ENCODE measurements around the gene UGT2A2. TPM values are rescaled to one million over a fixed set of nuclear protein-coding genes. Genes with fewer than 3 reads are reported as not detected.
"Not testable (repeated sequence)": the region's sequence is repeated elsewhere in the genome, so short reads cannot be mapped to it uniquely, and the experiment has no call there.

The UGT2A2 gene
- not detected for total RNA-seq

DNA sequence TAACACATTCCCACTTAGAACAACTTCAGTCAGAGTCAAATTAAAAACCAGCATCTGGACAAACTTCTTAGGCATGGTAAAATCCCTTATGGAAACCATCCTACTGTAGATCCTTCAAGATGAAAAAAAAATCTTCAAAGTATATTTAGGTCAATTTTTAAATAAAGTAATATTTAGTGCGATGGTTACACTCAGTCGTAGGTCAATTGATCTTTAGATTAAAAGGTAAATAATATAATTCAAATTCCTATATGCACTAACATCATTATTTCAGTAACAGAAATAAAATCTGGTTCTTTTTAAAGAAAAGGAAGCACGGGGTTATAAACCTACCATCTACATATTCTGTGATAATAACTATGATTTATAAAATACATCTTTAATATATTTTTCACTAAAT lies at the start of gene UGT2A2:
TSS of gene UGT2A2 (minus strand) at position 101 of the 400 bp plus-strand sequence. CDS start at position 99, 2 bp downstream.
- no peak for ATAC-seq

DNA sequence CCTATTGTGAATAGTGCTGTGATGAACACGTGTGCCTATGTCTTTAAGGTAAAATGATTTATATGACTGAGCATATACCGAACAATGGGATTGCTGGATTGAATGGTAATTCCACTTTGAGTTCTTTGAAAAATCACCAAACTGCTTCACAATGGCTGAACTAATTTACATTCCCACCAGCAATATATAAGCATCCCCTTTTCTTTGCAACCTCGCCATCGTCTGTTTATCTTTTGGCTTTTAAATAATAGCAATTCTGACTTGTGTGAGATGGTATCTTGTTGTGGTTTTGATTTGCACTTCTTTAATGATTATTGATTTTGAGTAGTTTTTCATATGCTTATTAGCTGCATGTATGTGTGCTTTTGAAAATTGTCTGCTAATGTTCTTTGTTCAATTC lies 45.4 kb upstream of the UGT2A2 start:
- no peak for ATAC-seq

DNA sequence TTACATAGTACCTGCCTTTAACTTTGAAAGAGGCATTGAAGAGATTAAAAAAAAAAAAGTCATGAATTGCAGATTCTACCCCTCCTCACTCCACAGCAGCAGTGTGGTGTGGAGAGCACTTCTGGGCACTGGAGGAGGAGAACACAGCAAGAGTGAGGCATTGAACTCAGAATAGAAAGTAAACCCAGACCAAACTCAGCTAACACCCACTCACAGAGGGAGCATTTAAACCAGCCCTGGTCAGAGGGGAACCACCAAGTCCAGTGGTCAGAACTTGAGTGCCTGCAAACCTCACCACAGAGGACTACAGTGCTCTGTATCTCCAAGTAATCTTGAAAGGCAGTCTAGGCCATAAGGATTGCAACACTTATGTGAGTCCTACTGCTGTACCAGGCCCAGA lies 29.2 kb upstream of the UGT2A2 start:
- no peak for ATAC-seq

DNA sequence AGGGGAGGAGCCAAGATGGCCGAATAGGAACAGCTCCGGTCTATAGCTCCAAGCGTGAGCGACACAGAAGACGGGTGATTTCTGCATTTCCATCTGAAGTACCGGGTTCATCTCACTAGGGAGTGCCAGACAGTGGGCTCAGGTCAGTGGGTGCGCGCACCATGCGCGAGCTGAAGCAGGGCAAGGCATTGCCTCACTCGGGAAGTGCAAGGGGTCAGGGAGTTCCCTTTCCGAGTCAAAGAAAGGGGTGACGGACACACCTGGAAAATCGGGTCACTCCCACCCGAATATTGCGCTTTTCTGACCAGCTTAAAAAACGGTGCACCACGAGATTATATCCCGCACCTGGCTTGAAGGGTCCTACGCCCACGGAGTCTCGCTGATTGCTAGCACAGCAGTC lies 24.6 kb upstream of the UGT2A2 start:
- not testable (repeated sequence) for ATAC-seq

DNA sequence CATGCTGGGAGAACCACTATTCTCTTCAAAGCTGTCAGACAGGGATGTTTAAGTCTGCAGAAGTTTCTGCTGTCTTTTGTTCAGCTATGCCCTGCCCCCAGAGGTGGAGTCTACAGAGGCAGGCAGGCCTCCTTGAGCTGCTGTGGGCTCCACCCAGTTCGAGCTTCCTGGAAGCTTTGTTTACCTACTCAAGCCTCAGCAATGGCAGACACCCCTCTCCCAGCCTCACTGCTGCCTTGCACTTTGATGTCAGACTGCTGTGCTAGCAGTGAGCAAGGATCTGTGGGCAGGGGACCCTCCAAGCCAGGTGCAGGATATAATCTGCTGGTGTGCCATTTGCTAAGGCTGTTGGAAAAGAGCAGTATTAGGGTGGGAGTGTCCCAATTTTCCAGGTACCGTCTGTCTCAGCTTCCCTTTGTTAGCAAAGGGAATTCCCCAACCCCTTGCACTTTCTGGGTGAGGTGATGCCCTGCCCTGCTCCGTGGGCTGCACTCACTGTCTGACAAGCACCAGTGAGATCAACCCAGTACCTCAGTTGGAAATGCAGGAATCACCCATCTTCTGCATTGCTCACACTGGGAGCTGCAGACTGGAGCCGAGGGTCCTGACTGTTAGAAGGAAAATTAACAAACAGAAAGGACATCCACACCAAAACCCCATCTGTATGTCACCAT lies 21.8 kb upstream of the UGT2A2 start:
- not testable (repeated sequence) for ATAC-seq

DNA sequence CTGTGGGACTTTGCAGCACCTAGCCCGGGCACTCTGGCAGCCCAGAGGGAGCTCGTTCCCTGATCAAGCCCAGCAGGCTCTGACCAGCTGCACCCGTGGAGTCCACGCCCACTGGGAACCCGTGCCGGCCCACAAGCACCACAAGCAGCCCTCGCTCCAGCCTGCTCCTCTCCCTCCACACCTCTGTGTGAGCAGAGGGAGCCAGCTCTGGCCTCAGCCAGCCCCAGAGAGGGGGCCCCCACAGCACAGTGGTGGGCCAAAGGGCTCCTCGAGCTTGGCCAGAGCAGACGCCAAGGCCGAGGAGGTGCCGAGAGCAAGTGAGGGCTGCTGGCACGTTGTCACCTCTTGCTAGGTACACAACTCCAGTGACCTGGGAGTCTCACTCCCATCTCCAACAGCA lies 18.7 kb upstream of the UGT2A2 start:
- ATAC-seq, result no peak

DNA sequence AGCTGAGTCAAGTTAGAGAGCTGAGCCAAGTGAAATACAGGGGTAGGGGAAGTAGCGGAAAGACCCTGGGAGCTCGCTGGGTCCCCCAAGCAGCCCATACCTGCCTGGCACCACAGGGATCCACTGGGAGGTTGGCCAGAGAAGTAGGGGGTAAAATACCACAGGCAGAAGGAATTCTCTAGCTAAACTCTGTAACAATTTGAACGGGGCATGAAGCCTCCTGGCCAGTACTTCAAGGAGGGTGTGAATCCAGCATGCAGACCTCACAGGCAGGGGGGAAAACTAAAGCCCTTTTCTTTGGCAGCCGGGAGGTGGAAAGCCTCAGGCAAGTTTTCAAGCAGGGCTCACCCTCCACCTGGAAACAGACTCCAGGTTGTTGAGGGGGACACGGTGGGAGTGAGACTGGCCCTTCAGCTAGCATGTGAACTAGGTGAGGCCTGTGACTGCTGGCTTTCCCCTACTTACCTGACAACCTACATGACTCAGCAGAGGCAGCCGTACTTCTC lies 17.3 kb upstream of the UGT2A2 start:
- no peak for ATAC-seq

DNA sequence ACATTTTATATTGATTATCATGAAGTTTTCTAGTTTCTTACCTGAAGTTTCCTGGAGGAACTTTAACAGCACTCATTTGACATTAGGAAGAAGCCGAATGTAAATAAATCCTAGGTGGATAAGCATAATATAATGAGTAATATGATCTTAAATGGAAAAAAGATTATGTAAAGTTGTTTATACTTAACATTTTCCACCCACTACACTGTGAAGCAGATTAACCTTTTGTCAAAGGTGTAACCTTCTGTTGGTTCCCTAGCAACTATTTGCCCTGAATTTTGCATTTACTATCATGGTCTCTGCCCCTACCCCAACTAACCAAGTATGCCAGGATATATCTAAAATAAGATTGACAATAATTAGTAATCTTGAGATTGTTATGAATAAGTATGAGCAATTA lies 13.7 kb upstream of the UGT2A2 start, which contains the start of gene UGT2A1:
TSS of gene UGT2A1 (minus strand) at position 101 of the 400 bp plus-strand sequence. CDS start 5,603 bp downstream, outside the sequence.
- no peak for ATAC-seq

DNA sequence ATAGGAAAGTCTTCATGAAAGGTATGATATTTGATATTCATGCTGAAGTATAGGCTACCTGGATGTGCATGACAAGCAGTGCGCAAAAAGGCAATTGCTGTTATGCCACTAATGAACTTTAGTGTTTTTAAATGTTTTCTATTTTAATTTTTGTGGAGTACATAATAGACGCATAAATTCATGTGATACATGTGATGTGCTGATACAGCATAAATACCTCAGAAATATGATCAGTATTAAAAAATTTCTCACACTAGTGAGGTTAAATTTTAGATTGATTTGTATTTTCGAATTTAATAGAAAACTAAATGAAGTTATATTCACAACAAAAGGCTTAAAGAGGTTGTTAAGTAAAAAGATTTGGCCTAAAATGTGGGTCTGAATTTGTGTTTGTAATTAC lies 11.4 kb upstream of the UGT2A2 start:
- ATAC-seq, result no peak

DNA sequence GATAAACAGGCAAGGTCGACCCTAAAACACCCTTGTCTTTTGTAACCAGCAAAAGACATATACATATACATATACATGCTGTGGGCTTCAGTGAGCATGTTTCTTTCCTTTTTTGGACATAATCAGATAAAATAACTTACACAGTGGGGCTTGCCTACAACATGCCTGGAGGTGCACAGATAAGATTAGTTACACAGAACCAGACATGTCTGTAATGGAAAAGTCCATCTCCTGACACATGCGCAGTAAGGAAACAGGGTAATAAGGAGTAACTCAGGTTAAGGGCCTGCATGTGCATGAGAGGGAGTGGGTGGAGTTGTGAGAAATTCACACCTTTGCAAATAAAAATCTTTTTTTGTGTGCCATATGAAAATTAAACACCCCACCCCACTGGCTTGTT lies 10.2 kb upstream of the UGT2A2 start:
- ATAC-seq, result peak; percentile 72

DNA sequence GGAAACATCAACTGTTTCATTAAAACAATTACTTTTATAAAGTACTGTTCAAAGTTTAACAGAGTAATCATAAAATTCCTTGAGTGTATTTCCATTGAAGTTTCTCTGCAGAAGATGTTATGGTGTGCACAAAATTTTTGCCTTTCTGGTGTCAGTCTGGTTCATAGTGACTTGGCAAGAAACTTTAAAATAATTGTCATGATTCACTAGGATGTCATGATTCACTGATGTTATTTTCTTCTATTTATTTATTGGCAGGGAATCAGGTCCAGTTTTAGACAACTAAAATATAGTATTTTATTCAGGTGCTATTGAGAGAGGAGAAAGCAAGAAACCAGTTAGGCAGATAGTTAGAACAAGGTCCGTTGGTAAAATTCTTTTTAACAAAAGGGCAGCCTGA lies 9.8 kb upstream of the UGT2A2 start:
- ATAC-seq, result no peak

DNA sequence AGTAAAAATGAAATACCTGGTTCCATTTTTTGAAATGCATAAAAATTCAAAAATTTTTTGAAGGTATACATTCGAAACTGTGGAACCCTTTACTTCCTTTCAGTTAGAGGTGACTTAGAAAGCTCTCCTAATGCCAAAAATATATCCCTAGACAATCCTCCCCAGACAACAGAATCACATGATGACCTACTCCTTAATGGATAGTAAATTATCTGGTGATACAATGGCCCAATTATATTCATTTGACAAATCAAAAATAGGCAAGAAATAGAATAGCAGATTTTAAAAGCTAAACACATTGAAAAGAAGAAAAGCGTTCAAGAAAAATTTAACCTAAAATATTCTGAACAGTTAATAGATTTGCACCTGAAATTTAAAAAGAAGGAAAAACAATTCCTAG lies 3.5 kb upstream of the UGT2A2 start:
- no peak for ATAC-seq

DNA sequence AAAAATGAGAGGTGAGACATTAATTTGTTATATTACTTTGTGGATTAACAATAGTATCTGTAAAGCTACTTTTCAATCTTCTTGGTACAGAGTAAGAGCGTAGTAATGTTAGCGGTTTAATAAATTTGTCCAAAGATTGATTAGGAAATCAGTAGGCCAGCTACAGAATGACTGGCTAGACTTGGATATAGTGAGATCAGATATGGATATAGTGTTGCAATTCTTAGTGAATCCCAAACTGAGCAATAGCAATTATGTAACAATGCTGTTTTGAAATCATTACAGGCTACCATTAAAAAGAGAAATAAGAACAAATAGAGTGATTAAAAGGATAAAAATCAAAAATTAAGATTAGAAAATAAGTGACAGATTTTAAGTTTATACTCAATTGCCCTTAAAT lies 847 bp upstream of the UGT2A2 start:
- no peak for ATAC-seq

DNA sequence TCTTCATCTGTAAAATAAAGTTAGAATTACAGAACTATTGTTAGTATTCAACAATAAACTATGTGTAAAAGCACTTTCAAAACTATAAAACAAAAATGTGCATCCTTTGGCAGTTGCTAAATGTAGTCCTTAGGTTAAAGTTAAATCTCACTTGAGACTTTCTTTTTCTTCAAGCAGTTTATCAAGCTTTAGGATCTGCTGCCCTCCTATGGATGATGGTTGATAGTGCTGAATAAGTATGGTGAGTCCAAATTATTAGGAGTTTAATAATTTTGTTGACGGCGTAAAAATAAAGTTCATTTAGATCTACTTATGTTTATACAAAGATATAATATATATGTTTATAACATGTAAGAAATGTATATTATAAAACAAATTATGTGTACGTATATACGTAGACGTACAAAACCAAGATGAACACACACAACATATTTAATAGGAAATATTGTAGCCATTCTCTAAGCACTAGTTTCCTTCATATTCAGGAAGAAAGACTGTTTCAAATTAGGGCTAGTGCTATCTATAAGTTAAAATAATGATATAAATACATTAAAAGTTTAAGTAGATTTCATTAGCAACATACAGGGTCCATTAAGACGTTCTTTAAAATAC lies 22.3 kb downstream of the UGT2A2 start:
- no peak for ATAC-seq

DNA sequence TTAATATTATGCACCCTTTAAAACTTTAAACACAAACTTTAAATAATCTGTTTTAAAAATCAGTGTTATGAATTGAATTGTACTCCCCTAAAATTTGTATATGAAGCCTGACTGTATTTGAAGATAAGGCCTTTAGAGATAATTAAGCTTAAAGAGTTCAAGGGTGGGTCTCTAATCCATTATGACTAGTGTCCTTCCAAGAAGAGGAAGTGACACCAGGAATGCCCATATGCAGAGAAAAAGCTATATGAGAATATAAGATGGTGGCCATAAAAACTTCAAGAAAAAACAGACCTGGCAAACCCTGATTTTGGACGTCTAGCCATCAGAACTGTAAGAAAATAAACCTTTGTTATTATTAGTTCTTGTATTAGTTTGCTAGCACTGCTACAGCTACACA lies 29.0 kb downstream of the UGT2A2 start:
- no peak for ATAC-seq

DNA sequence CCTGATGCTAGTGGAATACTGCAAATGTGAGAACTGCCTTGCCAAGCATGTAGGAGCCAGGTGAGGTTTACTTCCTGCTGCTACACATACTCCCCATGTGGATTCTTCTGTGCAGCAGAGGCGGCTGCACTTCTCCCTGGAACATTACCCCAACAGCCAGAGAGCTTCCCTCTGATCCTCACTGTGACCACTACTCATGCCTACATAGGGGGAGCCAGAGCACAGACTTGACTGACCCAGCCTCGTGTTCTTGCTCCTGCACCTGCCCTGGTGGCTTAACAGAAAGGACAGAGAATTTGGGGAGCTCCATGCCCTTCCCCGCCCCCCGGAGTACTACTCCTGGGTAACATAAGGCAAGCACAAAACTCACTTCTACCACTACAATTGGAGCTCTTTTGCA lies 38.4 kb downstream of the UGT2A2 start:
- ATAC-seq, result no peak

DNA sequence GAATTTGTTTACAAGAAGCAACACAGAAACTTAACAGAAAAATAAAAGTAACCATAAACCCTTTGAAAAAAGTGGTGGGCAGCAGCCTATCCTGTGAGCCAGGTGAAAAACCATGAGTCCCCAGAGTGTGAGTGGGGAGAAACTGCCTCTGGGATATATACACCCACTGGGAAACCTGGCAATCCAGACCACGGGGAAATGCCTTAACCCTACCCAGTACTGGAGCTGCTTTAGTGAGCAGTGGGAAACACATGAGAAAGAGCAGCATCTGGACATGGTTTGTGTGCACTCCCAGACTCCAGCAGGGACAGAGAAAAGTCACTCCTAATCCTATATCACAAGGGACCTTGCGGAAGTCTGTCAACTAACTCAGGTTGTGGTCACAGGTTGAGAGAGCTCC lies 39.4 kb downstream of the UGT2A2 start:
- no peak for ATAC-seq

DNA sequence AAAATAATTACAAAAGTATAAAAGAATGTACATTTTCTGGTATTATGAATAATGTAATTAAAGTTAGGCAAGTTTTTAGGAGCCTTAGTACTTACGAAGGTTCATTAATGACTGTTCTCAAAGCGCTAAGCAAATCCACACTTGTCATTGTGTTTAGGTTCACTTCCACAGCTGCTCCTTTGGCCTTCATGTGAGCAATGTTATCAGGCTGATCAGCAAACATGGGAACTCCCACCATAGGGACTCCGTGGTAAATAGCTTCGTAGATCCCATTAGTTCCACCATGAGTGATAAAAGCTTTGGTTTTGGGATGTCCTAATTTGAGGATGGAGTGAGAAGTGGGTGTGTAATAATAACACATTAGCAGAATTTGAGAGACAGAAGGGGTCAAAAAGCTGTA lies 45.1 kb downstream of the UGT2A2 start:
- no peak for ATAC-seq

DNA sequence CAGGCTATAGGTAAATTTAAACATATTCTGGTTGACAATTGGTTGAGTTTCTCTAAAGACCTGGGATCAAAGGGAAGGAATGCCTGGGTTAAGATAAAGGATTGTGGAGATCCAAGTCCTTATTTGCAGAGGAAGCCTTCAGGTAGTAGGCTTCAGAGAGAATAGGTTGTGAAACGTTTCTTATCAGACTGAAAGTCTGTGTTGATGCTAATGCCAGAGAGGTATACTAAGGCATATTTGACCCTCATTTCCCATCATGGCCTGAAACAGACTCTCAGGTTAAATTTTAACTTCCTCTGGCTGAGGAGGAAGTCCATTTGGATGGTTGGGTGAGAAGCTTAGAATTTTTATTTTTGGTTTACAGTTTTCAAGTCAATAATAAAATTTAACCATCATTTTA lies 48.1 kb downstream of the UGT2A2 start:
- ATAC-seq, result no peak

DNA sequence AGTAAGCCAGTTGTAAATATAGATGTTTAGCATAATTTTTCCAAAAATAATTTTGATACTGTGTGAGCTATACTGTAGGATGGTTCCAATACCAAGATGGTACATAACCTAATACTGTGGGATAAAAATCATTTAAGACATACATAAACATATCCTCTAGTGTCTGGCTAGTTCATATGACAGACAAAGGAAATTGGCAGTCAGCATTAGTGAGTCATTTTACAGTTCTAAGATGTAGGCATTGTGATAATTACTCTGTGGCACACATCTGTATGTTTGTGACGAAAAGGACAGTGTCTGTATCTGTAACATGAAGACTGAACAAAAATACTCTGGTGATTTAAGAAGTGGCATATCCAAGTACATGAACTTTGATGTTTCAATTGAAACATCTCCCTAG lies 49.6 kb downstream of the UGT2A2 start:
- no peak for ATAC-seq

DNA sequence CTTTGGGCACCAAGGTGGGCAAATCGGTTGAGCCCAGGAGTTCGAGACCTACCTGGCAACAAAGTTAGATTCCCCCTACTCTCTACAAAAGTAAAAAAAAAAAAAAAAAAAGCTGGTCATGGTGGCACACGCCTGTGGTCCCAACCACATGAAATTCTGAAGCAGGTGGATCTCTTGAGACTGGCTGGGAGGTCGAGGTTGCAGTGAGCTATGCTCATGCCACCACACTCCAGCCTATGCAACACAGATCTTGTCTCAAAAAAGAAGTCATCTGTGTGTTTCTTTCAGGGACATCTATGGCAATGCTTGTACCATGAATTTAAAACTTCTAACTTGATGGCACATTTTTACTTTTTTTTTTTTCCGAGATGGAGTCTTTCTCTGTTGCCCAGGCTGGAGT lies 55.3 kb downstream of the UGT2A2 start:
- no peak for ATAC-seq

DNA sequence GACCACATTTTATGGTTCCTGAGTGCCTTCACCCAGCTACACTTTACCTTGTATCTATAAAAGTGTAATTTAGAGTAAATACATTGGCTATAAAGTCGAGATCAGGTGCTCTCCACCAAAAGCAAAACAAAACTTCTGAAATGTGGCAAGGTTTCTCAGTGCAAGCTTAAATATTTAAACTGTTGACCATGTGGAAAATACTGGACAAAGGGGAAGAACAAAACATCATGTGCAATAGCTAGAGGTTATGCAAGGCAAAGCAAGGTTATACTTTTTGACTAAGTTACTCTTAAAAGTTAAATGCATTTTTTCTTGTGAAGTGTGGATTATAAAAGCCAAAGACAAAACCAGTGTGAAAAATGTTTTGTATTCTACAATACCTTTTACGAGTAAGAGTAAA lies 55.9 kb downstream of the UGT2A2 start:
- ATAC-seq, result no peak

DNA sequence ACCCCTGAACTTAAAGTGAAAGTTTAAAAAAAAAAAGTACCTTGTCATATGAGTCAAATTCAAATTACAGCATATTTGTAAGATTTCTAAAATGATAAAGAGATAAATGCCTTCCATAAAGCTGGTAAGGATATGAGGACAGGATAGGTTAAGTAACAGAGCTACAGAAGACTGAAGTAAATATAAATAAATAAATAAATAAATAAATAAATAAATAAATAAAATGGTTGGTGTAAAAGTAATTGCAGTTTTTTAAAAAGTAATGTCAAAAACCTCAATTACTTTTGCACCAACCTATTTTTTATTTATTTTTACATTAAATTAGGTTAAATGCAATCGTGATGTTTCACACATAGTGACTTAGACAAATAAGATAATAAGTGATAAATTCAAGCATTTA lies 62.2 kb downstream of the UGT2A2 start:
- ATAC-seq, result no peak

DNA sequence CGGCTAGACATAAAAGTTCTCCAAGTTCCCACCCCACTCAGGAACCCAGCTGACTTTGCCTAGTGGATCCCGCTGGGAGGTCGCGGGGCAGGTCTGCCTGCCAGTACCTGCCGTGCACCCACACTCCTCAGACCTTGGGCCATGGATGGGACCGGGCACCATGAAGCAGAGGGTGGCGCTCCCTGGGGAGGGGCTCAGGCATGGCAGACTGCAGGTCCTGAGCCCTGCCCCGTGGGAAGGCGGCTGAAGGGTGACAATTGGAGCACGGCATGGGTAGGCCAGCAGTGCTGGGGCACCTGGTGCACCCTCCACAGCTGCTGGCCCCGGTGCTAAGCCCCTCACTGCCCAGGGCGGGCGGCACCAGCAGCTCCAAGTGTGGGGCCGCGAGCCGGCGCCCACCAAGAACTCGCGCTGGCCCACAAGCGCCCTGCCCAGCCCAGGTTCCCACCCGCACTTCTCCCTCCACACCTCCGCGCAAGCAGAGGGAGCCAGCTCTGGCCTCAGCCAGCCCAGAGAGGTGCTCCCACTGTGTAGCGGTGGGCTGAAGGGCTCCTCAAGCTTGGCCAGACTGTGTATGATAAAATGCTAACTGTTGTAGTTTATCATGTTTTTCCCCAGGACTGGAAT lies 63.1 kb downstream of the UGT2A2 start:
- no peak for ATAC-seq

Measured in esophagus mucosa (tissue), 1 donor.